ENCODE measurements around the gene TRMU.

TRMU gene

DNA sequence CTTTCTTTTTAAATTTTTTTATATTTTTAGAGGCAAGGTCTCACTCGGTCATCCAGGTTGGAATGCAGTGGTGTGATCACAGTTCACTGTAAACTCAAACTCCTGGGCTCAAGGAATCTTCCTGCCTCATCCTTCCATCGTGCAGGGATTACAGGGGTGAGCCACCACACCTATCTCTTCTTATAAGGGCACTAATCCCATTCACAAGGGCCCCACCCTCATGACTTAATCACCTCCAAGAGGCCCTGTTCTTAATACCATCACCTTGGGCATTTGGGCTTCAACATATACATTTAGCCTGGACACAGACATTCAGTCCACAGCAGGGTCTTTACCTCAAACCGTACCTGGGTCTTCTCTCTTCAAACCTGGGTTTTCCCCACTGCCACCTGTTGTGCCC lies 43.3 kb upstream of the TRMU start:
- H3K4me1 ChIP-seq (ENCODE audit: control insufficient read depth, insufficient read depth, low read length), result no peaks in the 10 kb centered on the region
- DNase-seq (ENCODE audit: low read depth, low spot score), result no peak
- H3K27ac ChIP-seq (ENCODE audit: low read length), result no peak overlapping the region
- H3K9me3 ChIP-seq (ENCODE audit: control insufficient read depth, insufficient read depth, low read length), result no peaks in the 10 kb centered on the region
- peaks cover 3% of the 10 kb centered on the region; the same call in 1 of the 2 replicates for H3K36me3 ChIP-seq (ENCODE audit: control insufficient read depth, insufficient read depth, low read length)
- no CpG with 5 or more reads among the region's 3 CpGs for WGBS (ENCODE audit: insufficient coverage, insufficient read length)
- no peak overlapping the region for H3K4me3 ChIP-seq (ENCODE audit: low read length)
- H3K27me3 ChIP-seq (ENCODE audit: control insufficient read depth, insufficient read depth, low read length), result no peaks in the 10 kb centered on the region

DNA sequence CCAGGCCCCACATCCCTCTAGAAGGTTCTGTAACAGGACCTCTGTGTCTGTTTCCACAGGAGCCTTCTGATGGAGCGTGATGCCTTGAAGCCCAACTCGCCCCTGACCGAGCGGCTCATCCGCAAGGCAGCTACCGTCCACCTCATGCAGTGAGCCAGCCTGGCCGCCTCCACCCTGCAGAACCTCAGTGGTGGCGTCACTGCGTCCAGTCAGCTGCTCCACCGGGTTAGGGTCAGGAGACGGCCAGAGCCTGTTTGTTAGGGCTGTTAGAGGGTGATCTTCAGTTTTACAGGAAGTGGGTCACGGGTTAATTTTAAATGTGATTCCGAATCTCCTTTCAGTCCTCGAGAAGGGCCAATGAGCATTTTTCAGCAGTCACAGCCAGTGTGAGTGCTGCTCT lies 42.8 kb upstream of the TRMU start:
- DNase-seq (ENCODE audit: low read depth, low spot score), result no peak
- Histone ChIP-seq H3K27me3 (ENCODE audit: control insufficient read depth, insufficient read depth, low read length) (no peaks in the 10 kb centered on the region), H3K4me3 (ENCODE audit: low read length) (no peak overlapping the region), H3K27ac (ENCODE audit: low read length) (no peak overlapping the region), H3K4me1 (ENCODE audit: control insufficient read depth, insufficient read depth, low read length) (no peaks in the 10 kb centered on the region), H3K36me3 (ENCODE audit: control insufficient read depth, insufficient read depth, low read length) (peaks cover 3% of the 10 kb centered on the region; the same call in 1 of the 2 replicates), H3K9me3 (ENCODE audit: control insufficient read depth, insufficient read depth, low read length) (no peaks in the 10 kb centered on the region)
- WGBS (ENCODE audit: insufficient coverage, insufficient read length), result no CpG with 5 or more reads among the region's 14 CpGs

DNA sequence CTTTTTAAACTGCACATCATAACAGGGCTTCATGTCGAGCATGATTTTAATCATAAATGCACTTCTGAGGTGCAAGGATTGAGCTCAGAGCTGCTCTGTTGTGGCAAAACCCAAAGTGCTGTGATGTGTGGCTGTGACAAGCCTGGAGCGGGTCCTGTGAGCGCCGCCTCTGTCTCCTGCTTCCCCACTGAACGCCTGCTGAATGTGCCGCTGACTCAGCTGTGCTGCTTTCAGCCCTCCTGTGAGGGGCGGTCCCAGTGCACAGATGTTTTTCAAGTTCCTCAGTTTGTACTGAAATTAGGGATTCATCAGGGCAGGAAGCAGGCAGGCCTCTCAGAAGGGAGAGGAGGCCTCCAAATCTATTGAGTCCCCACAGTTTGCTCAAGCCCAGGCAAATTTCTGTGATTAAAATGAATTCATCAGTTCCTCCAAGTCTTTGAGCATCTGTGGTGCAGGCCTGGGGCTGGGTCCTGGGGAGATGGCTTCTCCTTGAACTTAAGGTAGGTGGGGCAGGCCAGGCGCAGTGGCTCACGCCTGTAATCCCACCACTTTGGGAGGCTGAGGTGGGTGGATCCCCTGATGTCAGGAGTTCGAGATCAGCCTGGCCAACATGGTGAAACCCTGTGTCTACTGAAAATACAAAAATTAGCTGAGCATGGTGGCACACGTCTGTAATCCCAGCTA lies 41.8 kb upstream of the TRMU start:
- no CpG with 5 or more reads among the region's 11 CpGs for whole genome bisulfite sequencing (ENCODE audit: insufficient coverage, insufficient read length)
- Histone ChIP-seq H3K9me3 (ENCODE audit: control insufficient read depth, insufficient read depth, low read length) (no peaks in the 10 kb centered on the region), H3K27ac (ENCODE audit: low read length) (no peak overlapping the region), H3K4me1 (ENCODE audit: control insufficient read depth, insufficient read depth, low read length) (no peaks in the 10 kb centered on the region), H3K36me3 (ENCODE audit: control insufficient read depth, insufficient read depth, low read length) (peaks cover 3% of the 10 kb centered on the region; the same call in 1 of the 2 replicates), H3K4me3 (ENCODE audit: low read length) (no peak overlapping the region), H3K27me3 (ENCODE audit: control insufficient read depth, insufficient read depth, low read length) (no peaks in the 10 kb centered on the region)
- no peak for DNase-seq (ENCODE audit: low read depth, low spot score)

GRCh38 chr22:46294784-46295183 lies 40.7 kb upstream of the TRMU start:
- no CpG with 5 or more reads among the region's 2 CpGs for WGBS (ENCODE audit: insufficient coverage, insufficient read length)
- peaks cover 8% of the 10 kb centered on the region; the same call in 1 of the 2 replicates for H3K36me3 ChIP-seq (ENCODE audit: control insufficient read depth, insufficient read depth, low read length)
- DNase-seq (ENCODE audit: low read depth, low spot score), result no peak
- no peaks in the 10 kb centered on the region for H3K4me1 ChIP-seq (ENCODE audit: control insufficient read depth, insufficient read depth, low read length)
- no peaks in the 10 kb centered on the region for H3K27me3 ChIP-seq (ENCODE audit: control insufficient read depth, insufficient read depth, low read length)
- H3K4me3 ChIP-seq (ENCODE audit: low read length), result no peak overlapping the region
- H3K27ac ChIP-seq (ENCODE audit: low read length), result no peak overlapping the region
- no peaks in the 10 kb centered on the region for H3K9me3 ChIP-seq (ENCODE audit: control insufficient read depth, insufficient read depth, low read length)

GRCh38 chr22:46295277-46295971 lies 40.1 kb upstream of the TRMU start:
- Histone ChIP-seq H3K36me3 (ENCODE audit: control insufficient read depth, insufficient read depth, low read length) (peaks cover 11% of the 10 kb centered on the region), H3K4me3 (ENCODE audit: low read length) (no peak overlapping the region), H3K4me1 (ENCODE audit: control insufficient read depth, insufficient read depth, low read length) (no peaks in the 10 kb centered on the region), H3K27me3 (ENCODE audit: control insufficient read depth, insufficient read depth, low read length) (no peaks in the 10 kb centered on the region), H3K27ac (ENCODE audit: low read length) (no peak overlapping the region), H3K9me3 (ENCODE audit: control insufficient read depth, insufficient read depth, low read length) (no peaks in the 10 kb centered on the region)
- DNase-seq (ENCODE audit: low read depth, low spot score), result no peak
- WGBS (ENCODE audit: insufficient coverage, insufficient read length), result no CpG with 5 or more reads among the region's 4 CpGs

GRCh38 chr22:46296257-46297150 lies 39.0 kb upstream of the TRMU start, which contains the start of gene GTSE1:
GTSE1 (plus strand) TSS chr22:46296870; CDS start chr22:46297401, 531 bp downstream.
- Histone ChIP-seq H3K4me3 (ENCODE audit: low read length) (peak within 1 kb of the TSS; percentile 67), H3K27me3 (ENCODE audit: control insufficient read depth, insufficient read depth, low read length) (no peaks in the 10 kb centered on the region), H3K36me3 (ENCODE audit: control insufficient read depth, insufficient read depth, low read length) (peaks cover 17% of the 10 kb centered on the region), H3K27ac (ENCODE audit: low read length) (no peak within 1 kb of the TSS), H3K4me1 (ENCODE audit: control insufficient read depth, insufficient read depth, low read length) (no peaks in the 10 kb centered on the region), H3K9me3 (ENCODE audit: control insufficient read depth, insufficient read depth, low read length) (no peaks in the 10 kb centered on the region)
- WGBS (ENCODE audit: insufficient coverage, insufficient read length), result no CpG with 5 or more reads among the region's 76 CpGs
- peak; percentile 97 for DNase-seq (ENCODE audit: low read depth, low spot score)

- Histone ChIP-seq H3K4me1 (ENCODE audit: control insufficient read depth, insufficient read depth, low read length) (no peaks in the 10 kb centered on the region), H3K9me3 (ENCODE audit: control insufficient read depth, insufficient read depth, low read length) (no peaks in the 10 kb centered on the region), H3K27me3 (ENCODE audit: control insufficient read depth, insufficient read depth, low read length) (no peaks in the 10 kb centered on the region), H3K4me3 (ENCODE audit: low read length) (peak overlapping the region; percentile 67), H3K27ac (ENCODE audit: low read length) (no peak overlapping the region), H3K36me3 (ENCODE audit: control insufficient read depth, insufficient read depth, low read length) (peaks cover 17% of the 10 kb centered on the region)
- WGBS (ENCODE audit: insufficient coverage, insufficient read length), result no CpG with 5 or more reads among the region's 32 CpGs
- no peak for DNase-seq (ENCODE audit: low read depth, low spot score)
These were observed 38.2 kb upstream of the TRMU start for GRCh38 chr22:46297151-46297812.

GRCh38 chr22:46299101-46299500 lies 36.4 kb upstream of the TRMU start:
- WGBS (ENCODE audit: insufficient coverage, insufficient read length), result no CpG with 5 or more reads among the region's 13 CpGs
- H3K9me3 ChIP-seq (ENCODE audit: control insufficient read depth, insufficient read depth, low read length), result no peaks in the 10 kb centered on the region
- H3K27ac ChIP-seq (ENCODE audit: low read length), result no peak overlapping the region
- H3K27me3 ChIP-seq (ENCODE audit: control insufficient read depth, insufficient read depth, low read length), result no peaks in the 10 kb centered on the region
- H3K4me1 ChIP-seq (ENCODE audit: control insufficient read depth, insufficient read depth, low read length), result no peaks in the 10 kb centered on the region
- DNase-seq (ENCODE audit: low read depth, low spot score), result no peak
- H3K36me3 ChIP-seq (ENCODE audit: control insufficient read depth, insufficient read depth, low read length), result peaks cover 13% of the 10 kb centered on the region
- H3K4me3 ChIP-seq (ENCODE audit: low read length), result no peak overlapping the region

GRCh38 chr22:46300491-46300890 lies 35.0 kb upstream of the TRMU start:
- no peak for DNase-seq (ENCODE audit: low read depth, low spot score)
- peaks cover 13% of the 10 kb centered on the region for H3K36me3 ChIP-seq (ENCODE audit: control insufficient read depth, insufficient read depth, low read length)

More at GRCh38 chr22:46300491-46300890, 35.0 kb upstream of the TRMU start:
- Histone ChIP-seq H3K4me1 (ENCODE audit: control insufficient read depth, insufficient read depth, low read length) (no peaks in the 10 kb centered on the region), H3K9me3 (ENCODE audit: control insufficient read depth, insufficient read depth, low read length) (no peaks in the 10 kb centered on the region), H3K27ac (ENCODE audit: low read length) (no peak overlapping the region), H3K27me3 (ENCODE audit: control insufficient read depth, insufficient read depth, low read length) (no peaks in the 10 kb centered on the region), H3K4me3 (ENCODE audit: low read length) (no peak overlapping the region)
- WGBS (ENCODE audit: insufficient coverage, insufficient read length), result no CpG with 5 or more reads among the region's 7 CpGs

Data from iPS DF 6.9 (cell line).